OCI-LY7 (cell line): ENCODE results near the gene OR6F1.

Experiments used
- CTCF ChIP-seq: fragments of 200-600 bp; sonication (generic); conservative IDR thresholded peaks from 2 replicates; pipeline ENCODE4 v1.5.1; 2014; ENCODE audit warnings: mild to moderate bottlenecking, antibody characterized with exemption, low read length, moderate library complexity, mixed read lengths
- EZH2phosphoT487 ChIP-seq: fragments of 200-600 bp; sonication (generic); IDR thresholded peaks from 2 replicates; pipeline ENCODE4 v1.6.1; 2018; ENCODE audit warnings: low read depth, borderline replicate concordance, mild to moderate bottlenecking, mixed run types, antibody characterized with exemption, low read length, moderate library complexity, mixed read lengths

GRCh38 chr1:247713753-247714152 is 2.7 kb downstream of the OR6F1 start:
- TF ChIP-seq CTCF (no peak), EZH2phosphoT487 (no peak)
